Iris pigment epithelial cell (primary cell): ENCODE data around the gene CHST15.

ENCODE experiments used
- DNase-seq: peaks from one replicate; pipeline ENCODE4 v3.0.0-alpha.2; 2011; ENCODE audit warnings: low read depth

The CHST15 gene

GRCh38 chr10:124064676-124065075 is 28.7 kb downstream of the CHST15 start:
- DNase-seq: no peak

GRCh38 chr10:124063750-124064603 is 29.4 kb downstream of the CHST15 start:
- DNase-seq: peak; percentile 83

GRCh38 chr10:124062390-124062789 is 31.0 kb downstream of the CHST15 start:
- no peak for DNase-seq

- DNase-seq: no peak
These were observed 32.4 kb downstream of the CHST15 start for GRCh38 chr10:124061030-124061429.

DNA sequence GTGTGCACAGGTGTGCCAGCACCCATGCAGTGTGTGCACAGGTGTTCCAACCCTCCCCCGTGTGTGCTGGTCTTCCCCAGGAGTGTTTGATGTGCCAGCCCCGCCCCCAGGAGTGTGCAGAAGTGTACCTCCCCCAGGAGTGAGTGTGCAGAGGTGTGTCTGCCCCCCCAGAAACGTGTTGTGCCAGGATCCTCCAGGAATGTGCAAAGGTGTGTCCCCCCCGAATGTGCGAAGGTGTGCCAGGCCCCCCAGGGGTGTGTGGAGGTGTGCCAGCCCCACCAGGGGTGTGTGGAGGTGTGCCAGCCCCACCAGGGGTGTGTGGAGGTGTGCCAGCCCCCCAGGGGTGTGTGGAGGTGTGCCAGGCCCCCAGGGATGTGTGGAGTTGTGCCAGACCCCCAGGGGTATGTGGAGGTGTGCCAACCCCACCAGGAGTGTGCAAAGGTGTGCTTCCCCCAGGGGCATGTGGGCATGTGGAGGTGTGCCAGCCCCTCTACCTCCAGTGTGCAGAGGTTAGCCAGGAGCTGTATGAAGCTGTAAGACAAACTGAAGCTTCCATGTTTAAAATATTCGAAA is 33.2 kb downstream of the CHST15 start:
- no peak for DNase-seq

GRCh38 chr10:124059551-124059950 is 33.8 kb downstream of the CHST15 start:
- DNase-seq: no peak

GRCh38 chr10:124058346-124059003 is 34.9 kb downstream of the CHST15 start:
- DNase-seq: no peak

- DNase-seq: no peak
These were observed 35.8 kb downstream of the CHST15 start for GRCh38 chr10:124057601-124058000.

DNA sequence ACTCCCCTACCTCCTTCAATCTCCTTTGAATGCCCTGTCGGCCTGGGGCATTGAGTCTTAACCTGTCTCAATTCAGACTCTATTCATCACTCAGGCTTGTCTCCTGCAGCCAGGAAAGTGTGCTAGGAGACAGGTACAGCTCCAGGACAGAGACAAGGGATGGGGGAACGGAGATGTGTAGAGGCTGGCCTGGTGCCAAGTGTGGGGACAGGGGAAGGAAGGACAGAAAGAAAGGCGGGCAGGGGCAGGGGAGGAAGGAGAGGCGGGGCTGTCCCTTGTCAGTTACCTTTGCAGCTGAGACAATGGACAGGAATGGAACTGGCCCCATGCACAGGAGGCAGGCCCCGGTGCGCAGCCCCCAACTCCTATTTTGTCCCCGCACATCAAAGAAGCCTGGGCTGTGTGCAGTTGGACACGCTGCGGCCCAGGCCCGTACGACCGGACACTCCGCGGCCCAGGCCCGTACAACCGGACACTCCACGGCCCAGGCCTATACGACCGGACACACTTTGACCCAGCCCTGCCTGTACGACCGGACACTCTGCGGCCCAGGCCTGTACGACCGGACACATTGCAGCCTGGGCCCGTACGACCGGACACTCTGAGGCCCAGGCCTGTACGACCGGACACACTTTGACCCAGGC is 36.9 kb downstream of the CHST15 start:
- DNase-seq: no peak

- DNase-seq: no peak
These were observed 39.4 kb downstream of the CHST15 start for GRCh38 chr10:124053971-124054370.

GRCh38 chr10:124052561-124052960 is 40.8 kb downstream of the CHST15 start:
- no peak for DNase-seq

GRCh38 chr10:124050021-124051015 is 43.1 kb downstream of the CHST15 start:
- no peak for DNase-seq

GRCh38 chr10:124049484-124049883 is 43.9 kb downstream of the CHST15 start:
- DNase-seq: peak; percentile 15

DNA sequence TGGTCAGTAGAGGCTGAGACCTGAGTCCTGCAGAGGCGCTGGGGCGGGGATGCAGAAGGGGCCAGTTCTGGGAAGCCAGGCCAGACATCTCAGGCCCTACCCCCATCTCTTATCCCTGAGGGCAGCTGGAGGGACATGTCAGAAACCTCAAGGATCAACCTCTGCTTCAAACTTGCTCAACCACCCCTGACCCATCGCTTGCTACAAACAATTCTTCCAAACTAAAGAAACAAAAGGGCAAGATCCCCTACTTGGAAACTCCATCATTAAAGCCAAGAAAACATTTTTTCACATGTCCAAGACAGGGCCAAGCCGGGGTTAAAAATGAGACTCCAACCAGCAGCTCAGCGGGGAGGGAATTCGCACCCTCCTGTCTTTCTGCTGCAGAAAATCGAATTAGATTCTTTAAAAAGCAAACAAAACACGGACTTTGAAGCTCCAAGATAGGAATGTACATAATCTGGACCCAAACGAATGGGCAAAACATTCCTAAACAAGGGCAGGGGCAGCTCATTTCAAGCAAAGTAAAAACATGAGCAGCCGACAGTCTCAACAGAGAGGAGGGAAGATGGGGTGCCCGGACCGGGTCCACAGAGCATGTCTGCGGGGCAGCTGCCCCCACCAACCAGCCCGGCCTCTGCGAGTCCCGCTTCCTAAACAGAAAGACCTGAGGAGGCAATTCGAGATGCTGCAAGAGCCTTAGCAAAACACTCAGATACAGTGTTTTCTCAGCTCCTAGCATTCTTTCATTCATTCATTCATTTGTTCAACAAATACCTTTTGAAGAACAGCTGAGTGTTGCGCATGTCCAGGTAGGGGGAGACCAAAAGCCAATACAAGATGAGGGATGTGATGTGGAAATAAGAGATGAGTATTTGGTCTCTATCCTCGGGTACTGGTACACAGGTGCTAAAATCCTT is 44.8 kb downstream of the CHST15 start:
- no peak for DNase-seq

DNA sequence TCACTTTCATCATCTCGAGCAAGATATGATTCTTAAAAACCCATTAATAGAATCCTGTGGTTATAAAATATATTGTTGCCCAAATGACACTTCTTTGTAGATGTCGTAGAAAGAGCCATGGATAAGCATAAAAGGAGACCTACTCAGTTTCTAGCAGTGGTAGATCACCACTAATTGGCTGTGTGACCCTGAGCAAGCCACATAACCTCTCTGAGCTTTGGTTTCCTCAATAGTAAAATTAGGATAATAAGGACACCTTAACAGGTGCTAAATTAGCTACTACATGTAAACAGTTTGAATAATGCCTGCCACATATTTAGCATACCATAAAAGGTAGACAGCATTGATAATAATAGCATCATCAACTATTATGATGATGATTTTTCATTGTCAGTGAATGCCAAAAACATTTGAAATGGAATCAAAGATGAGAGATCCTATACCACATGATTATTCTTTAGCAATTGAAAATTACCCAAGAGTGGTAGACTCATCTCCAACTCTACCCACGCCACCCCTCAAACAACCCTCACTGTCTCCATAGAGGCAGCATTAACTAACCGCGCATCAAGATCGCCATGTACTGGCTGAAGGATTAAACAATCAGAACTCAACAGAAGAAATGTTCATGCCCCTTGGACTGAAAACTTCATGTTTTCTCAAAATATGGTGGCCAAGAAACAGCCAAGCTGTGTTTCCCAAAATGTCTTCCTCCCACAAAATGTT is 45.8 kb downstream of the CHST15 start:
- DNase-seq: no peak

DNA sequence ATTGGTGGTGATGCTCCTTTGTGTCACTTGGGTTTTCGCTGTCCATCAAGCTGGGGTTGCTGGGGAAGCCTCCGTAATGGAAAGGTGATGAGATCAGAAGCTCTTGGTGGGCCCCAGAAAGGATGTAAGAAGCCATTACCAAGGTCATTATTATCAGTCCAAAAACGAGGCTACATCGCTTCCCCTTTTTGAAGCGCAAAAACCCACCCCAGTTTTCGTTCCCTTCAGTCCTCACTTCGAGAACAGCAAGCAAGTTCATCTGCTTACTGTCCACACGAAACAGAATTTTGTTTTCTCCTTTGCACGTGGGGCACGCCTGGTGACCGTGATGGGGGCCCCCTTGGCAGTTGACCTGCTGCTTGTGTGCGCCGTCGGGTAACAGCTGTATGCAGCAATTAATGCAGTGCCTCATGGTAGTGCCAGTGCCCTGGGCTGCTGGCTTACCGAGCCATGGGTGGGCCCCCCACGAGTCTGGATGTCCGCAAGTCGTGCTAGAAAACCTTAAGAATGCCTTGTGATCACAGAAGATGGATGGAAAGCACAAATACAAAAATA is 47.5 kb downstream of the CHST15 start:
- DNase-seq: no peak

GRCh38 chr10:124045276-124045675 is 48.1 kb downstream of the CHST15 start:
- DNase-seq: no peak

GRCh38 chr10:124044143-124044862 is 49.1 kb downstream of the CHST15 start:
- no peak for DNase-seq
